Occipital lobe (tissue), 2 donors: ENCODE data around the gene ANKRD11. TPM values are rescaled to one million over a fixed set of nuclear protein-coding genes. Genes with fewer than 3 reads are reported as not detected.
"Not testable (repeated sequence)": the region's sequence is repeated elsewhere in the genome, so short reads cannot be mapped to it uniquely, and the experiment has no call there.

Experiments used
- DNase-seq: peaks from one replicate; lab custom pipeline; 2025; lab: John Stamatoyannopoulos, UW
- total RNA-seq: library from RNA; depleted of rRNA; stranded (reverse); fragments of >200 nt; gene quantifications from one replicate; pipeline ENCODE4 v1.2.3, GENCODE V29; 2014

ANKRD11 gene
- total RNA-seq, 1 donor from 2014 or later = 27.5 TPM

GRCh38 chr16:89433363-89433984 lies 56.9 kb downstream of the ANKRD11 start:
- not testable (repeated sequence) for DNase-seq

GRCh38 chr16:89431630-89432029 lies 58.7 kb downstream of the ANKRD11 start:
- DNase-seq = no peak

- DNase-seq = no peak
Measured at GRCh38 chr16:89431158-89431584, 59.2 kb downstream of the ANKRD11 start.

GRCh38 chr16:89430436-89431157 lies 59.8 kb downstream of the ANKRD11 start:
- DNase-seq = no peak

GRCh38 chr16:89428605-89429004 lies 61.8 kb downstream of the ANKRD11 start:
- not testable (repeated sequence) for DNase-seq

- no peak for DNase-seq
Measured at GRCh38 chr16:89426736-89427530, 63.4 kb downstream of the ANKRD11 start.

- no peak for DNase-seq
Measured at GRCh38 chr16:89425523-89425922, 64.8 kb downstream of the ANKRD11 start.

GRCh38 chr16:89423681-89424260 lies 66.6 kb downstream of the ANKRD11 start:
- DNase-seq = no peak

- DNase-seq = no peak
Measured at GRCh38 chr16:89422905-89423630, 67.3 kb downstream of the ANKRD11 start.

GRCh38 chr16:89422527-89422904 lies 67.8 kb downstream of the ANKRD11 start:
- no peak for DNase-seq

- not testable (repeated sequence) for DNase-seq
Measured at GRCh38 chr16:89421300-89421699, 69.1 kb downstream of the ANKRD11 start.

- DNase-seq = no peak
Measured at GRCh38 chr16:89420204-89420603, 70.2 kb downstream of the ANKRD11 start.

GRCh38 chr16:89418352-89418751 lies 72.0 kb downstream of the ANKRD11 start:
- no peak for DNase-seq

- no peak for DNase-seq
Measured at GRCh38 chr16:89417352-89417751, 73.0 kb downstream of the ANKRD11 start.

- DNase-seq = no peak
Measured at GRCh38 chr16:89413811-89414585, 76.4 kb downstream of the ANKRD11 start.

GRCh38 chr16:89412811-89413210 lies 77.5 kb downstream of the ANKRD11 start:
- no peak for DNase-seq

GRCh38 chr16:89411335-89411850 lies 79.0 kb downstream of the ANKRD11 start:
- no peak for DNase-seq

GRCh38 chr16:89410794-89411309 lies 79.5 kb downstream of the ANKRD11 start:
- DNase-seq = no peak

- DNase-seq = no peak
Measured at GRCh38 chr16:89410322-89410721, 80.0 kb downstream of the ANKRD11 start.

GRCh38 chr16:89409161-89409711 lies 81.1 kb downstream of the ANKRD11 start:
- no peak for DNase-seq
